Osteoblast (primary cell): ENCODE results near the gene DPH6. TPM values are rescaled to one million over a fixed set of nuclear protein-coding genes. Genes with fewer than 3 reads are reported as not detected.

Experiments used
- DNase-seq: peaks from one replicate; pipeline ENCODE4 v3.0.0; 2011; ENCODE audit warnings: low spot score, mixed read lengths; ENCODE audit not compliant: insufficient read length; ENCODE audit errors: missing footprints
- H2AFZ ChIP-seq: 2 replicates; pipeline ENCODE4 v1.6.0; 2011; ENCODE audit warnings: mild to moderate bottlenecking, low read length
- H3K27ac ChIP-seq: 2 replicates; pipeline ENCODE4 v1.5.1; 2011; ENCODE audit warnings: mild to moderate bottlenecking, low read depth, low read length, moderate library complexity
- H3K27me3 ChIP-seq: 2 replicates; pipeline ENCODE4 v1.6.0; 2012; ENCODE audit warnings: mild to moderate bottlenecking, control low read depth, inconsistent platforms, low read length, moderate library complexity; ENCODE audit not compliant: insufficient read depth
- H3K36me3 ChIP-seq: 2 replicates; pipeline ENCODE4 v1.5.1; 2011; ENCODE audit warnings: mild to moderate bottlenecking, low read length, control low read depth, moderate library complexity; ENCODE audit not compliant: insufficient read depth
- H3K4me1 ChIP-seq: 2 replicates; pipeline ENCODE4 v1.5.1; 2011; ENCODE audit warnings: mild to moderate bottlenecking, low read length, control low read depth, moderate library complexity; ENCODE audit not compliant: insufficient read depth
- H3K4me2 ChIP-seq: 2 replicates; pipeline ENCODE4 v1.6.0; 2011; ENCODE audit warnings: mild to moderate bottlenecking, low read length; ENCODE audit not compliant: insufficient read depth
- H3K4me3 ChIP-seq: fragments of 200-600 bp; sonication (generic); 3 replicates; pipeline ENCODE4 v1.5.1; 2012; ENCODE audit warnings: mild to moderate bottlenecking, low read length, inconsistent platforms; ENCODE audit not compliant: insufficient read depth
- H3K79me2 ChIP-seq: 2 replicates; pipeline ENCODE4 v1.6.0; 2012; ENCODE audit warnings: mild to moderate bottlenecking, low read length, control low read depth, inconsistent platforms; ENCODE audit not compliant: insufficient read depth
- H3K9me3 ChIP-seq: 2 replicates; pipeline ENCODE4 v1.5.1; 2011; ENCODE audit warnings: low read depth, low read length, control low read depth
- H4K20me1 ChIP-seq: 2 replicates; pipeline ENCODE4 v1.6.0; 2012; ENCODE audit warnings: mild to moderate bottlenecking, low read length, control low read depth; ENCODE audit not compliant: insufficient read depth
- CTCF ChIP-seq: IDR thresholded peaks from 2 replicates; pipeline ENCODE4 v1.5.1; 2011; ENCODE audit warnings: mild to moderate bottlenecking, low read depth, low read length, moderate library complexity; ENCODE audit errors: extremely low read depth
- total RNA-seq: library from RNA; depleted of rRNA; stranded (reverse); fragments of >200 nt; gene quantifications from 2 replicates; pipeline ENCODE4 v1.2.3, GENCODE V29; 2012

The DPH6 gene
- total RNA-seq, 1 donor = 20.6 TPM

- Histone ChIP-seq H3K36me3 (no peaks in the 10 kb centered on the region), H3K4me2 (no peak overlapping the region), H4K20me1 (no peaks in the 10 kb centered on the region), H3K27me3 (no peaks in the 10 kb centered on the region), H3K4me3 (no peak overlapping the region), H3K27ac (no peak overlapping the region), H3K79me2 (no peaks in the 10 kb centered on the region), H2AFZ (no peak overlapping the region), H3K4me1 (peaks cover 9% of the 10 kb centered on the region), H3K9me3 (no peaks in the 10 kb centered on the region)
- no peak for DNase-seq
- no peak for TF ChIP-seq CTCF
These were observed 114.7 kb downstream of the DPH6 start for GRCh38 chr15:35431281-35431680.

GRCh38 chr15:35430301-35430700, 115.7 kb downstream of the DPH6 start:
- H2AFZ ChIP-seq = no peak overlapping the region
- no peaks in the 10 kb centered on the region for H3K27me3 ChIP-seq
- no peaks in the 10 kb centered on the region for H3K9me3 ChIP-seq
- no peak for TF ChIP-seq CTCF
- H3K79me2 ChIP-seq = no peaks in the 10 kb centered on the region
- H3K36me3 ChIP-seq = no peaks in the 10 kb centered on the region
- H3K4me1 ChIP-seq = peaks cover 9% of the 10 kb centered on the region
- no peak for DNase-seq
- no peak overlapping the region for H3K27ac ChIP-seq
- no peak overlapping the region for H3K4me3 ChIP-seq
- no peak overlapping the region for H3K4me2 ChIP-seq
- H4K20me1 ChIP-seq = no peaks in the 10 kb centered on the region

DNA sequence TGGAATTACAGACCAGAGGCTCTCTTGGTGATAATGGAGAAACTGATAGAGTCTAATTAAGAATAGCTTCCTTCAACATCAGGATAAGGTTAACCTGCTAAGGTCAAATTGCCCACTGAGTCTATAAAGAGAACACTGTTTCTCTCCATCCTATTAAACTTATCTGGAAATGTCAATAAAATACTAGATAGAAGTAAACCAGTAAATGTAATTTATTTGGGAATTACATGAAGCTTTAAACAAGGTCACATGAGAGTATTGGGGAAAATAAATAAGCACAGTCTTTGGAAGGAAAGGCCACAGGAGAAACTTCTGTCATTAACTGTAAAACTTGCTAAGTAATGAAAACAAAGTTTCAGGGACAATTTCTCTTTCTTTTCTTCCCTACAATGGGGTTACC, 118.5 kb downstream of the DPH6 start:
- no peaks in the 10 kb centered on the region for H3K27me3 ChIP-seq
- H3K4me2 ChIP-seq = no peak overlapping the region
- H3K4me3 ChIP-seq = no peak overlapping the region
- TF ChIP-seq CTCF = no peak
- no peak overlapping the region for H3K27ac ChIP-seq
- no peak for DNase-seq
- no peaks in the 10 kb centered on the region for H3K9me3 ChIP-seq
- no peaks in the 10 kb centered on the region for H4K20me1 ChIP-seq
- peaks cover 9% of the 10 kb centered on the region for H3K4me1 ChIP-seq
- H3K79me2 ChIP-seq = no peaks in the 10 kb centered on the region
- H3K36me3 ChIP-seq = no peaks in the 10 kb centered on the region
- H2AFZ ChIP-seq = no peak overlapping the region

- no peaks in the 10 kb centered on the region for H4K20me1 ChIP-seq
- H3K4me3 ChIP-seq = no peak overlapping the region
- DNase-seq = no peak
- H3K4me2 ChIP-seq = peak overlapping the region; percentile 41
- peaks cover 9% of the 10 kb centered on the region for H3K4me1 ChIP-seq
- no peaks in the 10 kb centered on the region for H3K9me3 ChIP-seq
- TF ChIP-seq CTCF = no peak
- peak overlapping the region; percentile 32 for H2AFZ ChIP-seq
- H3K27ac ChIP-seq = no peak overlapping the region
- no peaks in the 10 kb centered on the region for H3K36me3 ChIP-seq
- H3K27me3 ChIP-seq = no peaks in the 10 kb centered on the region
- H3K79me2 ChIP-seq = no peaks in the 10 kb centered on the region
These were observed 118.9 kb downstream of the DPH6 start for GRCh38 chr15:35427091-35427490.
